DOHH2 (cell line): ENCODE data around the gene KCNMA1.

Source experiments
- H3F3A ChIP-seq: fragments of 200-600 bp; sonication (generic), shearing (Covaris generic); 2 replicates; pipeline ENCODE4 v1.6.0; 2016; ENCODE audit warnings: antibody characterized with exemption, mild to moderate bottlenecking; ENCODE audit not compliant: control insufficient read depth, insufficient read depth
- H3K27ac ChIP-seq: fragments of 200-600 bp; sonication (generic); 2 replicates; pipeline ENCODE4 v1.5.1; 2014; ENCODE audit warnings: low read depth, mild to moderate bottlenecking, low read length, moderate library complexity
- H3K27me3 ChIP-seq: fragments of 200-600 bp; sonication (generic); 2 replicates; pipeline ENCODE4 v1.6.1; 2014; ENCODE audit warnings: mild to moderate bottlenecking, low read length, mixed read lengths; ENCODE audit not compliant: control insufficient read depth
- H3K36me3 ChIP-seq: fragments of 200-600 bp; sonication (generic); 2 replicates; pipeline ENCODE4 v1.6.1; 2014; ENCODE audit warnings: mild to moderate bottlenecking, low read length, moderate library complexity, mixed read lengths; ENCODE audit not compliant: control insufficient read depth
- H3K4me1 ChIP-seq: fragments of 200-600 bp; sonication (generic); 2 replicates; pipeline ENCODE4 v1.6.1; 2014; ENCODE audit warnings: mild to moderate bottlenecking, low read length, mixed read lengths; ENCODE audit not compliant: control insufficient read depth
- H3K4me2 ChIP-seq: fragments of 200-600 bp; sonication (generic); 2 replicates; pipeline ENCODE4 v1.6.0; 2014; ENCODE audit warnings: mild to moderate bottlenecking, low read length, moderate library complexity
- H3K4me3 ChIP-seq: fragments of 200-600 bp; sonication (generic); 2 replicates; pipeline ENCODE4 v1.5.1; 2014; ENCODE audit warnings: mild to moderate bottlenecking, low read length, mixed read lengths
- H3K79me2 ChIP-seq: fragments of 200-600 bp; sonication (generic); 2 replicates; pipeline ENCODE4 v1.6.1; 2014; ENCODE audit warnings: mild to moderate bottlenecking, low read length, mixed read lengths; ENCODE audit not compliant: control insufficient read depth
- H3K9me2 ChIP-seq: fragments of 200-600 bp; sonication (generic); replicated peaks from 2 replicates; pipeline ENCODE4 v1.6.1; 2014; ENCODE audit warnings: mild to moderate bottlenecking, low read length, mixed read lengths; ENCODE audit not compliant: control insufficient read depth
- H3K9me3 ChIP-seq: fragments of 200-600 bp; sonication (generic); 2 replicates; pipeline ENCODE4 v1.6.1; 2014; ENCODE audit warnings: antibody characterized with exemption, low read length, mixed read lengths; ENCODE audit not compliant: control insufficient read depth, insufficient read depth
- H4K20me1 ChIP-seq: fragments of 200-600 bp; sonication (generic); 2 replicates; pipeline ENCODE4 v1.6.0; 2014; ENCODE audit warnings: low read depth, mild to moderate bottlenecking, antibody characterized with exemption, low read length, moderate library complexity; ENCODE audit not compliant: control insufficient read depth, insufficient read depth
- EZH2phosphoT487 ChIP-seq: fragments of 200-600 bp; sonication (generic); IDR thresholded peaks from 2 replicates; pipeline ENCODE4 v1.6.1; 2017; ENCODE audit warnings: borderline replicate concordance, mild to moderate bottlenecking, antibody characterized with exemption, low read length, moderate library complexity, mixed read lengths
- TF ChIP-seq, protein P1 (sequence below): fragments of 200-600 bp; sonication (generic); IDR thresholded peaks from one replicate; pipeline ENCODE4 v1.5.1; 2014; ENCODE audit warnings: antibody characterized with exemption, mild to moderate bottlenecking, low read depth, low read length; ENCODE audit not compliant: poor library complexity, severe bottlenecking

KCNMA1 gene

DNA sequence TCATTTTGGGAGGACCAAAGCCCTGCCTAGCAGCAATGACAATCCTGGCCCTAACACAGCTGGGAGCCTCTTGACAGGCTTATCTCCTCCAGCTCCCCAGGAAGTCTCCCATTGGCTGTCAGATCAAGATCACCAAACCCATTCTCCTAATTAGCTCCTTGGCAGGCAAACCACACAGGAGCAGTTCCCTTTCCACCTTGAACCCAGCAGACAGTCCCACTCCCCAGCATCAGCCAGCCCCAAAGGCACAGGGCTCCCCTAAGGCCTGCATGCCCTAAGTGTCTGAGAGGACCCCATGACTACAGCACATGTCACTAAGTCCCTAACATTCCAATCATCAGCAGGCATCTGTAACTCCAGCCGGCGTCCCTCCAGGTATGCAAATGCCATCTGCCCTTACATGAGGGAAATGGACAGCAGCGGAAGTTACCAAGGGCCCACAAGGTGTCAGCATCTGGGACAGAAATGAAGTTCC, 348.5 kb downstream of the KCNMA1 start:
- Histone ChIP-seq H3K9me3 (no peaks in the 10 kb centered on the region), H3K4me2 (no peak overlapping the region), H3K79me2 (no peaks in the 10 kb centered on the region), H3K27ac (no peak overlapping the region), H3K27me3 (no peaks in the 10 kb centered on the region), H3K9me2 (no peaks in the 10 kb centered on the region), H4K20me1 (no peaks in the 10 kb centered on the region), H3K4me1 (no peaks in the 10 kb centered on the region), H3K4me3 (no peak overlapping the region), H3F3A (no peaks in the 10 kb centered on the region), H3K36me3 (no peaks in the 10 kb centered on the region)
- TF ChIP-seq, protein P1, sequence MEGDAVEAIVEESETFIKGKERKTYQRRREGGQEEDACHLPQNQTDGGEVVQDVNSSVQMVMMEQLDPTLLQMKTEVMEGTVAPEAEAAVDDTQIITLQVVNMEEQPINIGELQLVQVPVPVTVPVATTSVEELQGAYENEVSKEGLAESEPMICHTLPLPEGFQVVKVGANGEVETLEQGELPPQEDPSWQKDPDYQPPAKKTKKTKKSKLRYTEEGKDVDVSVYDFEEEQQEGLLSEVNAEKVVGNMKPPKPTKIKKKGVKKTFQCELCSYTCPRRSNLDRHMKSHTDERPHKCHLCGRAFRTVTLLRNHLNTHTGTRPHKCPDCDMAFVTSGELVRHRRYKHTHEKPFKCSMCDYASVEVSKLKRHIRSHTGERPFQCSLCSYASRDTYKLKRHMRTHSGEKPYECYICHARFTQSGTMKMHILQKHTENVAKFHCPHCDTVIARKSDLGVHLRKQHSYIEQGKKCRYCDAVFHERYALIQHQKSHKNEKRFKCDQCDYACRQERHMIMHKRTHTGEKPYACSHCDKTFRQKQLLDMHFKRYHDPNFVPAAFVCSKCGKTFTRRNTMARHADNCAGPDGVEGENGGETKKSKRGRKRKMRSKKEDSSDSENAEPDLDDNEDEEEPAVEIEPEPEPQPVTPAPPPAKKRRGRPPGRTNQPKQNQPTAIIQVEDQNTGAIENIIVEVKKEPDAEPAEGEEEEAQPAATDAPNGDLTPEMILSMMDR: no peak
- no peak for TF ChIP-seq EZH2phosphoT487

DNA sequence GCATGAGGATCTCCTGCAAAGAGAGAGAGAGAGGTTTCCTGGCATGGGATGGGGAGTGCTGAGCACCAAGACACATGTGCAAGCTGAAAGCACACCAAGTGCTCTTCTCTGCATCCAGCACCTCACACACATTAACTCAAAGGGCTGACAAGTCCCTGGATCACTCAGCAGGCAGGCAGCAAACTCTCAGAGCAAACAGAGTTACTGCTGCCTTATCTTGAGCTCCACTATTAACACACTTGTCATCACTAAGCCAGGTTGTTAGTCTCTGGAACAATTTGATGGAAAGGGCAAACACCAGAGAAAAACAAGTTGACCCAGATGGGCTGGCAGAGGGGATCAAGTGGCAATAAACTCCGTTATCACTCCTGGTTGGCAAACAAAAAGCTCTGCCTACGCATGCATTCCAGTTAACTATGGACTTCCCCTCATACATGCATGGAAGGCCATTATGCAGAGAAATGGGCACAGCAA, 349.9 kb downstream of the KCNMA1 start:
- H3K4me1 ChIP-seq: no peaks in the 10 kb centered on the region
- no peak overlapping the region for H3K4me3 ChIP-seq
- no peaks in the 10 kb centered on the region for H3K9me2 ChIP-seq
- TF ChIP-seq EZH2phosphoT487: no peak
- TF ChIP-seq, protein P1: no peak
- no peaks in the 10 kb centered on the region for H3K79me2 ChIP-seq
- H3K4me2 ChIP-seq: no peak overlapping the region
- no peak overlapping the region for H3K27ac ChIP-seq
- no peaks in the 10 kb centered on the region for H3K36me3 ChIP-seq
- no peaks in the 10 kb centered on the region for H3F3A ChIP-seq
- no peaks in the 10 kb centered on the region for H4K20me1 ChIP-seq
- no peaks in the 10 kb centered on the region for H3K27me3 ChIP-seq
- no peaks in the 10 kb centered on the region for H3K9me3 ChIP-seq

DNA sequence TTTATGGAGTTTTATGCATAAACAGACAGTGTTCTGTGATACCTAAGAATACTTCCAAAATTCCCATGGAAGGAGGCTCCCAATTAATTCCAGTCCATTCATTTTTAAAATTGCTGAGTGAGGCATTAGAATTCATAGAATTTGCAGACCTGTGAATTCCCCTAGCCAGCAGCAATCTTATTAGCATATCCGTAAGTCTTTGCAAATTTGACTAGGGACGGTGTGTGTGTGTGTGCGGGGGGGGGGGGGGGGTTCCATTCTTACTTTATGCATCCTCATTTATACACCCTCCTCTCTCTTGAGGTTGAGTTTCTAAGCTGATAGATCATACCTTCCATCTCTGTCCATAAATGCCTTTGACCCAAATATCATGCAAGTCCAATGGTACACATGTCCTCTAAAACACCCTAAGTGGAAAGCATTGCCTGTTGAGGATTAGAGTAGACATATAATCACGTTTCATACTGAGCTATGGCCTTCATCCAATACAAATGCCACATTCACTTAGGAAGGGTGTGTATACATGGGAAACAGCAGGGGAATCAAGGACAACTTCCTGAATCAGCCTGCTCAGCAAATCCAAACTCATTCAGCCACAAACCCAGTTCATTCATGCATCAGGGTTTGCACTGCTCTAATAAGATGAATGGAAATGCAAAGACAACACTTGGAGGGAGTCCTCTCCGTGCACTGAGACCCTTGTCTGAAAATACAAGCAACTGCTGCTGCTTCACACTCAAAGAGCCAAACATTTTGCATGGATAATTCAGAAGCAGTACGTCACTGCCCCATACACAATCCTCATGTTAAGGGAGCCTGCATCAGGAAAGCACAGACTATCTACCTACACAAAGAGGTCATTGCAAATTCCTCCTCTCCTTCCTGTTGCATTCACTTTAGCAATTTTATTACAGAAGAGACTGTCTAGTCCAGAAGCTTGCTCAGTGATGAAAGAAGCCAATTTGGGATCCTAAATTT, 350.8 kb downstream of the KCNMA1 start:
- Histone ChIP-seq H3K27ac (no peak overlapping the region), H3K4me1 (no peaks in the 10 kb centered on the region; the same call in 1 of the 2 replicates)

More for the DNA sequence above, 350.8 kb downstream of the KCNMA1 start:
- H3K27me3 ChIP-seq: no peaks in the 10 kb centered on the region
- no peaks in the 10 kb centered on the region for H4K20me1 ChIP-seq
- TF ChIP-seq, protein P1: no peak
- TF ChIP-seq EZH2phosphoT487: no peak
- H3K4me2 ChIP-seq: no peak overlapping the region
- no peaks in the 10 kb centered on the region for H3K36me3 ChIP-seq
- H3K9me3 ChIP-seq: no peaks in the 10 kb centered on the region
- H3K79me2 ChIP-seq: no peaks in the 10 kb centered on the region
- no peaks in the 10 kb centered on the region for H3K9me2 ChIP-seq
- no peaks in the 10 kb centered on the region for H3F3A ChIP-seq
- no peak overlapping the region for H3K4me3 ChIP-seq
